Measurements from ENCODE around the gene KCNJ2. TPM values are rescaled to one million over a fixed set of nuclear protein-coding genes. Genes with fewer than 3 reads are reported as not detected.

Gene KCNJ2
- total RNA-seq, 1 donor from 2014 or later: not detected

DNA sequence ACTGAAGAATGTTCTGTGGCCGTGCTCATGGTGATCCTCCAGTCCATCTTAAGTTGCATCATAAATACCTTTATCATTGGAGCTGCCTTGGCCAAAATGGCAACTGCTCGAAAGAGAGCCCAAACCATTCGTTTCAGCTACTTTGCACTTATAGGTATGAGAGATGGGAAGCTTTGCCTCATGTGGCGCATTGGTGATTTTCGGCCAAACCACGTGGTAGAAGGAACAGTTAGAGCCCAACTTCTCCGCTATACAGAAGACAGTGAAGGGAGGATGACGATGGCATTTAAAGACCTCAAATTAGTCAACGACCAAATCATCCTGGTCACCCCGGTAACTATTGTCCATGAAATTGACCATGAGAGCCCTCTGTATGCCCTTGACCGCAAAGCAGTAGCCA, 36.8 kb upstream of the KCNJ2 start:
- Mint-ChIP-seq H3K36me3 (ENCODE audit: unreplicated experiment) (no peaks in the 10 kb centered on the region), H3K27ac (ENCODE audit: unreplicated experiment) (no peak overlapping the region), H3K27me3 (ENCODE audit: unreplicated experiment) (no peaks in the 10 kb centered on the region), H3K9me3 (ENCODE audit: unreplicated experiment) (peaks cover 12% of the 10 kb centered on the region), H3K4me3 (ENCODE audit: unreplicated experiment) (no peak overlapping the region), H3K4me1 (ENCODE audit: unreplicated experiment) (peaks cover 7% of the 10 kb centered on the region)
- TF ChIP-seq, protein P1, sequence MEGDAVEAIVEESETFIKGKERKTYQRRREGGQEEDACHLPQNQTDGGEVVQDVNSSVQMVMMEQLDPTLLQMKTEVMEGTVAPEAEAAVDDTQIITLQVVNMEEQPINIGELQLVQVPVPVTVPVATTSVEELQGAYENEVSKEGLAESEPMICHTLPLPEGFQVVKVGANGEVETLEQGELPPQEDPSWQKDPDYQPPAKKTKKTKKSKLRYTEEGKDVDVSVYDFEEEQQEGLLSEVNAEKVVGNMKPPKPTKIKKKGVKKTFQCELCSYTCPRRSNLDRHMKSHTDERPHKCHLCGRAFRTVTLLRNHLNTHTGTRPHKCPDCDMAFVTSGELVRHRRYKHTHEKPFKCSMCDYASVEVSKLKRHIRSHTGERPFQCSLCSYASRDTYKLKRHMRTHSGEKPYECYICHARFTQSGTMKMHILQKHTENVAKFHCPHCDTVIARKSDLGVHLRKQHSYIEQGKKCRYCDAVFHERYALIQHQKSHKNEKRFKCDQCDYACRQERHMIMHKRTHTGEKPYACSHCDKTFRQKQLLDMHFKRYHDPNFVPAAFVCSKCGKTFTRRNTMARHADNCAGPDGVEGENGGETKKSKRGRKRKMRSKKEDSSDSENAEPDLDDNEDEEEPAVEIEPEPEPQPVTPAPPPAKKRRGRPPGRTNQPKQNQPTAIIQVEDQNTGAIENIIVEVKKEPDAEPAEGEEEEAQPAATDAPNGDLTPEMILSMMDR (IDR thresholded peaks at IDR 0.05): no peak
- no peak for DNase-seq (ENCODE audit: extremely low spot score, unreplicated experiment)

DNA sequence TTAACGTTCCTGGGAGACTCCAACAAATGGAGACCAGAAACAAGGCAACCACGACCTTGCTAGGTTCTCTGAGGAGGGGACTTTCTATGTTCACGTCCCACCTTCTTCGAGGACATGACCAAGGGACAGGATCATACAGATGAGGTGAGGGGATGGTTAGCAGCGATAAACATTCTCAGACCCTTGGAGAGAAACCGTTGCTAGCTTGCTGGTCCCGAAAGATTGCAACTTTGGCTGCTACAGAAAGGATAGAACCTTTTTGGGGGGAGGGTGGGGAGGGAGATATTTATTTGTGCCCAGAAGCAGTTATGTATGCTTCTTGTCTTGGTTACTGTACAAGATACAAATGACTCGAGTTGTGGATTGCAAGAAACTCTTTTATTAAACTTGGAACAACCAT, 35.3 kb upstream of the KCNJ2 start:
- no peak overlapping the region for H3K27ac Mint-ChIP-seq (ENCODE audit: unreplicated experiment)
- no peak overlapping the region for H3K4me3 Mint-ChIP-seq (ENCODE audit: unreplicated experiment)
- TF ChIP-seq, protein P1 (IDR thresholded peaks at IDR 0.05): no peak
- H3K9me3 Mint-ChIP-seq (ENCODE audit: unreplicated experiment): peaks cover 9% of the 10 kb centered on the region
- H3K36me3 Mint-ChIP-seq (ENCODE audit: unreplicated experiment): no peaks in the 10 kb centered on the region
- peaks cover 19% of the 10 kb centered on the region for H3K4me1 Mint-ChIP-seq (ENCODE audit: unreplicated experiment)
- no peak for DNase-seq (ENCODE audit: extremely low spot score, unreplicated experiment)
- no peaks in the 10 kb centered on the region for H3K27me3 Mint-ChIP-seq (ENCODE audit: unreplicated experiment)

DNA sequence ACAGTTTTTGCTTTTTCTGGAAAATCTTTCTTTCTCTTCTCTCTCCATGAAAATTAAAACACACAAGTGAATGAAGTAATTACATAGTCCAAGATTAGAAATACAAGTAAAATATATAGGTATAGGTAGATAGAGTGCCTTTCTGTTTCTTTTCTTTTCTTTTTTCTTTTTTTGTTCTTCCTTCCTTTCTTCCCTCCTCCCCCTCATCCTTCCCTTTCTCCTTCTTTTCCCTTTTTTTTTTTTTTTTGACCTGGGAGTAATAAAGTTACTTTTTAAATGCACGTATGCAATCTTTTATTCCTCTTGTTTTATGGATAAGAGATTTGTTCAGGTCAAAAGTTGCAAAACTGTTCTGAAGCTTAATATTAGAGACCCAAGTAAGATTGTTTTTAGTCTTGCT, 34.6 kb upstream of the KCNJ2 start:
- Mint-ChIP-seq H3K36me3 (ENCODE audit: unreplicated experiment) (no peaks in the 10 kb centered on the region), H3K27ac (ENCODE audit: unreplicated experiment) (no peak overlapping the region), H3K9me3 (ENCODE audit: unreplicated experiment) (peaks cover 6% of the 10 kb centered on the region), H3K4me1 (ENCODE audit: unreplicated experiment) (peaks cover 19% of the 10 kb centered on the region), H3K4me3 (ENCODE audit: unreplicated experiment) (no peak overlapping the region), H3K27me3 (ENCODE audit: unreplicated experiment) (no peaks in the 10 kb centered on the region)
- TF ChIP-seq, protein P1 (IDR thresholded peaks at IDR 0.05): no peak
- DNase-seq (ENCODE audit: extremely low spot score, unreplicated experiment): no peak

DNA sequence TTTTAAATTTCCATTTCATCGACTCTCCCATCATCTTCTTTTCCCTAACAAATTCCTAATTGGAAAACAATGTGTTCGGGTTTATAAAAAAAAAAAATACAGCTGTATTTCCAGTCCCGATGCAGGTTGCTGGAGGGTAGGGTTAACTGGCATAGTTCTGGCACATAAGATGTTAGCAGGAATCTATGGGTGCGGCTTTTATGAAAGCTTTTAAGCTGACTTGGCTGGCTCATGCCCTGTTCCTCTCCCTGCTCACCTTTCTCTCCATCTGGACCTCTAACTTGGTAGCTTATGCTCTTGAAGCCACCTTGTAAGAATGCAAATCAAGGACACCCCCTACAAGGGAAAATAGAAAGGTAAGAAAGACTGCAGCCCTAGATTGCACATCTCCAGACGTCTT, 33.2 kb upstream of the KCNJ2 start:
- peaks cover 19% of the 10 kb centered on the region for H3K4me1 Mint-ChIP-seq (ENCODE audit: unreplicated experiment)
- TF ChIP-seq, protein P1 (IDR thresholded peaks at IDR 0.05): no peak

DNA sequence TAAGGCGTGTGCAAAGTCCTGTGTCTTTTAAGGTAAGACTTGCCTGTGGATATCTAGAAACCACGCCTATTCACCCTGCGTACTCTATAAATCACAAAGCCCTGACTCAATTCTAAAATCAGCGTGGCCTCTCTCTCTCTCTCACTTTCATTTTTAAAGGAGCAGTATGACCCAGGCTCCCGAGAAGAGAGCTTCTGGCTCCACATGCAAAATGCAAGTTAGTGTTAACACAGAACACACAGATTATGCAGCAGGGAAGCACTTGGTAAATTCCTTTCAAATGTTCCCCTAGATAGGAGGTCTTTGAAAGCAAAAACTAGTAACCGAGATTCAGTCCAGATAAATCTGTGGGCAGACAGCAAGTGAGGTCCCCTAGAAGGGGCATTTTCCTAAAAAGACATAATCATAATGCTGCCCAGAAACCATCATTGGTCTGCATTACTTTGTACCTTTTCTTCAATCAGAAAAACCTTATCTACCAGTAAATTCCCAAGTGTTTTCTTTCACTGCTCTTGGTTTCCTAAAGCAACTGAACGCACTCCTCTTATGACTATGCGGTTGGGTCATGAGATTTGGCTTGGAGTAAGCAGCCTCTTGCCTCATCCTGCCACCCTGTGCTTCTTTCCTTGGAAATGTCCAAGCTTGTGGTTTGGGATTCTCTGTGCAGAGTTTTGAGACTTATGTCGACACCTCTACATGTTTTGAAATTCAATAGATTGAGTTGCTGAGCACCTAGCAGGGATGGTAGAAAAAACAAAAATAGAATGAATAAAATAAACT, 31.7 kb upstream of the KCNJ2 start:
- Mint-ChIP-seq H3K27ac (ENCODE audit: unreplicated experiment) (peak overlapping the region; percentile 42), H3K4me1 (ENCODE audit: unreplicated experiment) (peaks cover 19% of the 10 kb centered on the region), H3K36me3 (ENCODE audit: unreplicated experiment) (no peaks in the 10 kb centered on the region), H3K9me3 (ENCODE audit: unreplicated experiment) (no peaks in the 10 kb centered on the region), H3K27me3 (ENCODE audit: unreplicated experiment) (no peaks in the 10 kb centered on the region), H3K4me3 (ENCODE audit: unreplicated experiment) (peak overlapping the region; percentile 49)
- TF ChIP-seq, protein P1 (IDR thresholded peaks at IDR 0.05): no peak
- no peak for DNase-seq (ENCODE audit: extremely low spot score, unreplicated experiment)

More for the DNA sequence above, 33.2 kb upstream of the KCNJ2 start:
- Mint-ChIP-seq H3K27me3 (ENCODE audit: unreplicated experiment) (no peaks in the 10 kb centered on the region), H3K9me3 (ENCODE audit: unreplicated experiment) (peaks cover 6% of the 10 kb centered on the region), H3K27ac (ENCODE audit: unreplicated experiment) (no peak overlapping the region), H3K36me3 (ENCODE audit: unreplicated experiment) (no peaks in the 10 kb centered on the region), H3K4me3 (ENCODE audit: unreplicated experiment) (no peak overlapping the region)
- DNase-seq (ENCODE audit: extremely low spot score, unreplicated experiment): no peak
